ENCODE measurements around the gene KRTAP4-6.
"Not testable (repeated sequence)": the region's sequence is repeated elsewhere in the genome, so short reads cannot be mapped to it uniquely, and the experiment has no call there.

KRTAP4-6 gene

DNA sequence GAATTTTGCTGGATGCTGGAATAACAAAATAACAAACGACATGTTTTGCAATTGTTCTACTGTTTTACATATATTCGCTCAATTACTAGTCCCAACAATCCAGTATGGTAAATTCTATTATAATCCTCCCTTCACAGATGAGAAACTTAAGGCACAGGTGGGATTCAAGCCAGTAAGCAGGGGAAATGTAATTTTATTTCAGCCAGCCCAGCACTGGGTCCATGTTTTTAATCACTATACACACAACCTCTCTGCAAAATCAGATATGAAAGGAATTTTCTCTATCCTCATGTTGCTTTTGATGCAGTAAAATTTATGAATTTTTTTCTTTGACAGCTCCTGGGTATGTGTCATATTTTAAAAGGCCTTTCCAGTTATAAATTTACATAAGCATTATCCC is 4.9 kb upstream of the KRTAP4-6 start:
- TF ChIP-seq, protein P1, sequence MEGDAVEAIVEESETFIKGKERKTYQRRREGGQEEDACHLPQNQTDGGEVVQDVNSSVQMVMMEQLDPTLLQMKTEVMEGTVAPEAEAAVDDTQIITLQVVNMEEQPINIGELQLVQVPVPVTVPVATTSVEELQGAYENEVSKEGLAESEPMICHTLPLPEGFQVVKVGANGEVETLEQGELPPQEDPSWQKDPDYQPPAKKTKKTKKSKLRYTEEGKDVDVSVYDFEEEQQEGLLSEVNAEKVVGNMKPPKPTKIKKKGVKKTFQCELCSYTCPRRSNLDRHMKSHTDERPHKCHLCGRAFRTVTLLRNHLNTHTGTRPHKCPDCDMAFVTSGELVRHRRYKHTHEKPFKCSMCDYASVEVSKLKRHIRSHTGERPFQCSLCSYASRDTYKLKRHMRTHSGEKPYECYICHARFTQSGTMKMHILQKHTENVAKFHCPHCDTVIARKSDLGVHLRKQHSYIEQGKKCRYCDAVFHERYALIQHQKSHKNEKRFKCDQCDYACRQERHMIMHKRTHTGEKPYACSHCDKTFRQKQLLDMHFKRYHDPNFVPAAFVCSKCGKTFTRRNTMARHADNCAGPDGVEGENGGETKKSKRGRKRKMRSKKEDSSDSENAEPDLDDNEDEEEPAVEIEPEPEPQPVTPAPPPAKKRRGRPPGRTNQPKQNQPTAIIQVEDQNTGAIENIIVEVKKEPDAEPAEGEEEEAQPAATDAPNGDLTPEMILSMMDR (conservative IDR thresholded peaks at IDR 0.05; ENCODE audit: low read depth, low read length), result no peak
- DNase-seq (ENCODE audit: low read depth), result no peak
- no peak overlapping the region for H3K4me3 ChIP-seq (ENCODE audit: low read depth, low read length)

DNA sequence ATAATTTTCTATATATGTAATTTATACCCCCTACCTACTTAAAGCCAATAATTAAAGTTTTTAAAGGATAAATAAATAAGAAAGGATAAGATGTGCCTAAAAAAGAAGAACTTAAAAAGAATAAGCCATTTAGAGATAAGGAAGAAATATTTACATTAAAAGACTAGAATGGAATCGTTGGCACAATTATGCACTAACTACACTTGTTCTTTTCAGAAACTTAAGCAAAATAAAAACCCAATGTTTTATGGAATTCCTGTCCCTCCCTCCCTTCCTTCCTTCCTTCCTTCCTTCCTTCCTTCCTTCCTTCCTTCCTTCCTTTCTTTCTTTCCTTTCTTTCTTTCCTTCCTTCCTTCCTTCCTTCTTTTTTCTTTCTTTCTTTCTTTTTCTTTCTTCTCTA is 4.5 kb upstream of the KRTAP4-6 start:
- TF ChIP-seq, protein P1 (conservative IDR thresholded peaks at IDR 0.05; ENCODE audit: low read depth, low read length), result no peak
- H3K4me3 ChIP-seq (ENCODE audit: low read depth, low read length), result no peak overlapping the region
- no peak for DNase-seq (ENCODE audit: low read depth)

DNA sequence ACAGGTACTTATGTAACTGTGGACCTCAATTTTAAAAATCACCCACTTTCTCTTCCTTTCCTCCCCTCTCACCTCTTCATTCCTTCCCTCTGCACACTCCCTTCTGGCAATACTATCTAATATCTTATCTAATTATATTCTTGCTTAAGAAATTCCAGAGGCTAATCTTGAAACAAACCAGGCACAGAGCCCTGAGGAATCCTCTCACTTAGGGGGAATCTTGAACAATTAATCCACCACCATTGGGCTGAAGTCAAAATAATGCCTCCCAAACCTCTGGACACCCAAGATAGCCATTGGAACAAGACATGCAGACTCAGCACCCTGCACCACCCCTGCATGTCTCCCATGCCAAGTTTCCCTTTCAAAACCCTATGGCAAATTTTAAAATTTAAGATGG is 1.0 kb upstream of the KRTAP4-6 start:
- no peak for DNase-seq (ENCODE audit: low read depth)
- TF ChIP-seq, protein P1 (conservative IDR thresholded peaks at IDR 0.05; ENCODE audit: low read depth, low read length), result no peak
- no peak overlapping the region for H3K4me3 ChIP-seq (ENCODE audit: low read depth, low read length)

DNA sequence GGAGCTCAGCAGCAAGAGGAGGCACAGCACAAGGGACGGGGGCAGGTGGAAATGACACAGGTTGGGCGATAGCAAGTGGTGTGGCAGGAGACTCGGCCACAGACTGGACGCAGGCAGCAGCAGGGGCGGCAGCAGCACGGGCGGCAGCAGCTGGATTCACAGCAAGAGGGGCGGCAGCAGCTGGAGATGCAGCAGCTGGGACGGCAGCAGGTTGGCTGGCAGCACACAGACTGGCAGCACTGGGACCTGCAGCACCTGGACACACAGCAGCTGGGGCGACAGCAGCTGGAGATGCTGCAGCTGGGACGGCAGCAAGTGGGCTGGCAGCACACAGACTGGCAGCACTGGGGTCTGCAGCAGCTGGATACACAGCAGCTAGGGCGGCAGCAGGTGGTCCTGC is 479 bp downstream of the KRTAP4-6 start:
- not testable (repeated sequence) for DNase-seq (ENCODE audit: low read depth); H3K4me3 ChIP-seq (ENCODE audit: low read depth, low read length)

DNA sequence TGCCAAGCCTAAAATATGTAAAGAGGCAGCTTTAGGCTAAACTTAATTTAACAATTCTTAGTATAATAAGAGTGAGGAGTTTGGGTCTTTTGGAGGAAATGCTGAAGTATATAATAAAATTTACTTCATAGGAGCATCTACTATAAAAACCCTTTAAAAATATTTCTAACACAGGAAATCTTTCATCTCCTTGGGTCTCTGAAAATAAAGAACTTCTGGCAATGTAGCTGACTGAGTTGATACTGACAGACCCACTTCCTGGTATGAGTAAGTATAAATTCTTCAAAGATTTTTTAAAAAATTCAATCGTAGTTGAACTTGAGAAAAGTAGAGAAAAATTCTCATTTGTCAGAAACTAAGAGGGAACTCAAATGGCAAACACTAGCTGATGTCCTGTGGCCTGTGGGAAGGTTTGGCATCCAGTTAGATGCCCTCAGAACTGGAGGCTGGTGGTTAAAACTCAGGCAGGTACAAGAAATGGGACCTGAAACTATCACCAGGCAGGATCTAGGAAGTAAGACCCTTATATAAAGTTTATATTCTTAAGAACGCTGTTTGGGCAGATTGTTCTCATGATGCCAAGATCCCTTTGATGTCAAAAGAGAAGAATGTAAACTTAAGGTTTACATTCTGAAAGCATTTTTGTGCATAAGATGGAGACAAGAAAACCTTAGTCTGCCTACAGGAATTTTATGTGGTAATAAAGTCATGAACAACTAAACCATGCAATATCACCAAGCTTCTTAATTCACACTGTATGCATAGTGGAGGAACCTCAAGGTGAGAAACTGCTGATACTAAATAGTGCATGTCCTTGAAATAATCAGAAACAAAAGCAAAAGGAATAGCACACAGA is 6.2 kb downstream of the KRTAP4-6 start:
- peak; percentile 16 for DNase-seq (ENCODE audit: low read depth)
- TF ChIP-seq, protein P1 (conservative IDR thresholded peaks at IDR 0.05; ENCODE audit: low read depth, low read length), result no peak
- no peak overlapping the region for H3K4me3 ChIP-seq (ENCODE audit: low read depth, low read length)

DNA sequence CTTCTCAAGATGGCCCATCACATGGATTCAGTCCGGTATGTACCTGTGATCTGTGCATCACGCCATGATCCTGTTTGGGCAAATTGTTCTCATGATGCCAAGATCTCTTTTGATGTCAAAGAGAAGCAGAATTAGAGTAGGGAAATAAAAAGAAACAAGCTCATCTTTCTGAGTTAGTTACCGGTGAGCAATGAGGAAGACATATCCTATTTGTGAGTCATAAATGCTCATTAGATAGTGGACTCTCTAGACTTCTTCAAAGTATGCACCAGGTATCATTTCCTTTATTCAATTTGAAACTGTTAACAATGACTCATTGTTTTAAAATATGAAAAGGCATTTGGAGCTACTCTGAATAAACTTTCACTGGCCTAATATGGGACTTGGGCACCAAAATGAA is 8.4 kb downstream of the KRTAP4-6 start:
- H3K4me3 ChIP-seq (ENCODE audit: low read depth, low read length), result no peak overlapping the region

DNA sequence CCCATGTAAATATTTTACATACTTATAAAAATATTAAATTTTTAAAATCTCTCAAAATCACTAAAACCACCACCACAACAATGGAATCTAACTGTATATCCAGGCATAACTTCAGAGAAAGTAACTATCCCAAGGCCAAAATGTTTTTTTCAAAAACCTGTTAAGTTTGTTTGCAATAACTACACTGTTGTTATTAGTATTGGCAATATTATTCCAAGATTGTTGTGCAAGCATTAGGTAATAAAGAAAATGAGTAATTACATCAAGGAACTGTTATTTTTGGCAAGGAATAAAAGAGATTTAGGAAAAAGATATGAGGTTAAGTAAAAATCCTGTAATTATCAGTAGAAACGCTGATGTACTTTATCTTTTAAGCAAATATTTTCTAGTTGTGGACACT is 13.0 kb downstream of the KRTAP4-6 start:
- H3K4me3 ChIP-seq (ENCODE audit: low read depth, low read length), result no peak overlapping the region
- no peak for DNase-seq (ENCODE audit: low read depth)
- TF ChIP-seq, protein P1 (conservative IDR thresholded peaks at IDR 0.05; ENCODE audit: low read depth, low read length), result no peak

More for the DNA sequence above, 8.4 kb downstream of the KRTAP4-6 start:
- TF ChIP-seq, protein P1 (conservative IDR thresholded peaks at IDR 0.05; ENCODE audit: low read depth, low read length), result no peak
- peak; percentile 26 for DNase-seq (ENCODE audit: low read depth)

Measured in choroid plexus epithelial cell (primary cell).